Measurements from ENCODE around the gene PIK3R3.
"Not testable (repeated sequence)": the region's sequence is repeated elsewhere in the genome, so short reads cannot be mapped to it uniquely, and the experiment has no call there.

Gene PIK3R3

DNA sequence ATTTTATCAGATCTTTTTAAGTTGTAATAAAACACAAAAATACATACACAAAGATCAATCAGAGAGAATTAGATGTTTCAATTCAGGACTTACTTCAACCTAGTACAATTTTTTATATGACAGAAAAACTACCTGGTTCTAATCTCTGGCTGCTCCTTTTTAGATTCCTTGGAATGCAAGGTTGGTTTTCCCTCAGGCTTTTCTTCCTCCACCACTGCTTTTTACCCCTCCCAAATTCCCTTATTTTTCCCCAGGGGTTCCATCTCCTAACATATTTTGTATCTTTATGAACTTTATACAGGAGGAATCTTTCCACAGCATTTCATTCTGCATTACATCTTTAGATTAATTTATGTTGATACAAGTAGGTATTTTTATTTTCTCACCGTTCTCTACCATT is 33.2 kb downstream of the PIK3R3 start:
- TF ChIP-seq, protein P1, sequence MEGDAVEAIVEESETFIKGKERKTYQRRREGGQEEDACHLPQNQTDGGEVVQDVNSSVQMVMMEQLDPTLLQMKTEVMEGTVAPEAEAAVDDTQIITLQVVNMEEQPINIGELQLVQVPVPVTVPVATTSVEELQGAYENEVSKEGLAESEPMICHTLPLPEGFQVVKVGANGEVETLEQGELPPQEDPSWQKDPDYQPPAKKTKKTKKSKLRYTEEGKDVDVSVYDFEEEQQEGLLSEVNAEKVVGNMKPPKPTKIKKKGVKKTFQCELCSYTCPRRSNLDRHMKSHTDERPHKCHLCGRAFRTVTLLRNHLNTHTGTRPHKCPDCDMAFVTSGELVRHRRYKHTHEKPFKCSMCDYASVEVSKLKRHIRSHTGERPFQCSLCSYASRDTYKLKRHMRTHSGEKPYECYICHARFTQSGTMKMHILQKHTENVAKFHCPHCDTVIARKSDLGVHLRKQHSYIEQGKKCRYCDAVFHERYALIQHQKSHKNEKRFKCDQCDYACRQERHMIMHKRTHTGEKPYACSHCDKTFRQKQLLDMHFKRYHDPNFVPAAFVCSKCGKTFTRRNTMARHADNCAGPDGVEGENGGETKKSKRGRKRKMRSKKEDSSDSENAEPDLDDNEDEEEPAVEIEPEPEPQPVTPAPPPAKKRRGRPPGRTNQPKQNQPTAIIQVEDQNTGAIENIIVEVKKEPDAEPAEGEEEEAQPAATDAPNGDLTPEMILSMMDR (conservative IDR thresholded peaks at IDR 0.05) = no peak

DNA sequence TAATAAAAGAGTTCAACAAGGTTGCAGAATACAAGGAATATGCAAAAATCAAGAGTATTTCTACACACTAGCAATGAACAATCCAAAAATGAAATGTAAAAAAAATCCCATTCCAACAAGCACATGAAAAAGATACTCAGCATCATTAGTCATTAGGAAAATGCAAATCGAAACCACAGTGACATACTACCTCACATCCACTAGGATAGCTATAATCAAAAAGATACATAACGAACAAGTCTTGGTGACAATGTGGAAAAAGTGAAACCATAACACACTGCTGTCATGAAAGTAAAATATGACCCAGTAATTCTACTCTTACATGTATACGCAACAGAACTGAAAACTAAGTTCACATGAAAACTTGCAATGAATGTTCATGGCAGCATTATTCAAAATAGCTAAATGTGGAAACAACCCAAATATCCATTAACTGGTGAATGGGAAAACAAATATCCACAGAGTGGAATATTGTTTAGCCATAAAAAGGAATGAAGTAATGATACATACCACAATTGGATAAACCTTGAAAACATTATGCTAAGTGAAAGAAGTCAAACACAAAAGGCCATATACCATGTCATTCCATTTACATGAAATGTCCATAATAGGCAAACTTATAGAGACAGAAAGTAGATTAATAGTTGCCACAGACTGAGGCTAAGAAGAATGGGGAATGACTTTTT is 34.3 kb downstream of the PIK3R3 start:
- no peak overlapping the region for H3K27ac ChIP-seq

More for the DNA sequence above, 33.2 kb downstream of the PIK3R3 start:
- no peak overlapping the region for H3K27ac ChIP-seq

GRCh38 chr1:46097149-46097472 is 35.3 kb downstream of the PIK3R3 start:
- no peak overlapping the region for H3K27ac ChIP-seq
- TF ChIP-seq, protein P1 (conservative IDR thresholded peaks at IDR 0.05) = no peak

More for the DNA sequence above, 34.3 kb downstream of the PIK3R3 start:
- TF ChIP-seq, protein P1 (conservative IDR thresholded peaks at IDR 0.05) = no peak

DNA sequence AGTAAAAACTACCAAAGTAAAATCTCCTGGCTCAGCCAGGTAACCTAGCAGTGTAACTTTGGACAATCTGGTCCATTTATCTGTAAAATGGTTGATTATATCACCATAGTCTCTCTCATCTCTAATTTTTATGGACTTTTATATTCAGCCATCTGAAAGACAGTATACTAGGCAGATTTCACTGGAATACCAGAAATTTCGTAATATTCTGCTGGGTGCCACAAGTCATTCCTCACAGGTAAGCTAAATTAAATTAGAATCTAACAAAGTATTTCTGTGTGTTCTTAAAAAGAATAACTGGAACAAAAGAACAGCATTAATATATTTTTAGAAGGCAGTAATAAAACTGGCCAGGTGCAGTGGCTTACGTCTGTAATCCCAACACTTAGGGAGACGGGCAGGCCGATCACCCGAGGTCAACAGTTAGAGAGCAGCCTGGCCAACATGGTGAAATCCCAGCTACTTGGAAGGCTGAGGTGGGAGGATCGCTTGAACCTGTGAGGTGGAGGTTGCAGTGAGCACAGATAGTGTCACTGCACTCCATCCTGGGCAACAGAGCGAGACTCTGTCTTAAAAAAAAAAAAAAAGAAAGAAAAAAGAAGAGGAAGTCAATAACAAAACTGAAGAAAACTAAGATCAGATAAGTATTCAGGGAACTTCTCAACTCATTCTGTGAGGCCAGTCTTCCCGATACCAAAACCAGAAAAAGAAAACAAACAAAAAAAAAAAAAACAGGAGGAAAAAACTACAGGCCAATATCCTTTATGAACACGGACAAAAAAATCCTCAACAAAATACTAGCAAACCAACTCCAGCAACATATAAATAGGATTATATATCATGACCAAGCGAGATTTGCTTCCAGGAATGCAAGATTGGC is 35.9 kb downstream of the PIK3R3 start:
- TF ChIP-seq, protein P1 (conservative IDR thresholded peaks at IDR 0.05) = no peak
- H3K27ac ChIP-seq = no peak overlapping the region

GRCh38 chr1:46095110-46095509 is 37.3 kb downstream of the PIK3R3 start:
- not testable (repeated sequence) for H3K27ac ChIP-seq

GRCh38 chr1:46094471-46095005 is 37.9 kb downstream of the PIK3R3 start:
- H3K27ac ChIP-seq = no peak overlapping the region
- TF ChIP-seq, protein P1 (conservative IDR thresholded peaks at IDR 0.05) = no peak

- H3K27ac ChIP-seq = not testable (repeated sequence)
Observed at GRCh38 chr1:46093832-46094231, 38.6 kb downstream of the PIK3R3 start.

- TF ChIP-seq, protein P1 (conservative IDR thresholded peaks at IDR 0.05) = no peak
Observed at GRCh38 chr1:46087891-46088290, 44.5 kb downstream of the PIK3R3 start.

More at GRCh38 chr1:46087891-46088290, 44.5 kb downstream of the PIK3R3 start:
- no peak overlapping the region for H3K27ac ChIP-seq

All from VCaP (cell line).